Right renal pelvis (tissue), 4 donors: ENCODE results near the gene PNPO. TPM values are rescaled to one million over a fixed set of nuclear protein-coding genes. Genes with fewer than 3 reads are reported as not detected.

Experiments
- DNase-seq, 4 donors: peaks; one replicate each; pipeline ENCODE4 v3.0.0-alpha.2; 2013; ENCODE audit warnings: low read depth in 4 of 4, low spot score in 3 of 4, missing footprints in 1 of 4
- polyA plus RNA-seq, 4 donors: library from polyadenylated mRNA; unstranded; fragments of 120-200 nt; gene quantifications; one replicate each; pipeline ENCODE4 v1.2.1, GENCODE V29; 2013; ENCODE audit not compliant: insufficient read length in 4 of 4

The PNPO gene
- 10 to 100 TPM; 21.1 to 22.6 (median 22.2) TPM for polyA plus RNA-seq

- peak; percentile 74 to 91 (median 87) for DNase-seq
Observed at GRCh38 chr17:47941246-47942095, at the start of gene PNPO. PNPO (plus strand) TSS chr17:47941571; CDS start chr17:47941676, 105 bp downstream.

- no peak for DNase-seq
Observed at GRCh38 chr17:47894498-47895346, 46.6 kb upstream of the PNPO start.

GRCh38 chr17:47895347-47895855 is 46.0 kb upstream of the PNPO start:
- DNase-seq: no peak

DNA sequence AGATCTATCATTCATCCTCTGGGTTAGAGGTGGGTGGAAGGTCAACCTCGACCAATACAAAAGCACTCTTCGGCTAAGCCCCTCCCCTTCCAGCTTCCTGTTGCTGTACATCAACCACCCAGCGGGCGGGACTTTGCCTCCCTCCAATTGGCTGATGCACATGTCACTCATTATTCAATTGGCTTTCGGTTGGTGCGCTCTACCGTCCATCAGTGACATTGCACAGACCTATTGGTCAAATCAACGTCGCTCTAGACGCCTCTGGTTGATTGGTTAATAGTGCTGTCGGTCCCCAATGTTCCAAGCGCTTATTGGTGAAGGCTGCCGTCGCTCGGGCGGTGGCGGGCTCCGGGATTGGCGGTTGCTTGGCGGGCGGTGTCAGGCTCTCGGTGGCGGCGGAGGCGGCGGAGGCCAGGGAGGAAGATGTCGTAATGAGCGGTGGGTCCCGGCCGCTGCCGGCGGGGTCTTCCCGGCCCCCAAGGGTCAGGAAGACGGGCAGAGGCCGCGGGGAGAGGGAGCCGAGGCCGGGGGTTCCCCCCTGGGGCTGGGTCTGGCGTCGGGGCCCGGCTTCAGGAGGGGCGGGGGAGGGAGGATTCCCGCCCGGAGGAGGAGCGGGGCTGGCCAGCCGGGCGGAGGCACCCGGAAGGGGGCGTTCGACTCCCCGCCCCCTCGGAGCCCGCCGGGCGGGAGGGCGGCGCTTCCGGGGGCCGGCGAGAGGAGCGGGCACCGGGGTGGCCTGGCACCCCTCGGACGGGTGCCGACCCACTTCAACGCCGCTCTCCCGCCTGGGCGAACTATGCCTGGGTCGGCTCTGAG is 45.3 kb upstream of the PNPO start, which contains the start of gene SP2:
Gene SP2 (plus strand): TSS at position 381 of the 816 bp plus-strand sequence. CDS start 51 bp downstream, at position 432.
- DNase-seq: peak; percentile 100

DNA sequence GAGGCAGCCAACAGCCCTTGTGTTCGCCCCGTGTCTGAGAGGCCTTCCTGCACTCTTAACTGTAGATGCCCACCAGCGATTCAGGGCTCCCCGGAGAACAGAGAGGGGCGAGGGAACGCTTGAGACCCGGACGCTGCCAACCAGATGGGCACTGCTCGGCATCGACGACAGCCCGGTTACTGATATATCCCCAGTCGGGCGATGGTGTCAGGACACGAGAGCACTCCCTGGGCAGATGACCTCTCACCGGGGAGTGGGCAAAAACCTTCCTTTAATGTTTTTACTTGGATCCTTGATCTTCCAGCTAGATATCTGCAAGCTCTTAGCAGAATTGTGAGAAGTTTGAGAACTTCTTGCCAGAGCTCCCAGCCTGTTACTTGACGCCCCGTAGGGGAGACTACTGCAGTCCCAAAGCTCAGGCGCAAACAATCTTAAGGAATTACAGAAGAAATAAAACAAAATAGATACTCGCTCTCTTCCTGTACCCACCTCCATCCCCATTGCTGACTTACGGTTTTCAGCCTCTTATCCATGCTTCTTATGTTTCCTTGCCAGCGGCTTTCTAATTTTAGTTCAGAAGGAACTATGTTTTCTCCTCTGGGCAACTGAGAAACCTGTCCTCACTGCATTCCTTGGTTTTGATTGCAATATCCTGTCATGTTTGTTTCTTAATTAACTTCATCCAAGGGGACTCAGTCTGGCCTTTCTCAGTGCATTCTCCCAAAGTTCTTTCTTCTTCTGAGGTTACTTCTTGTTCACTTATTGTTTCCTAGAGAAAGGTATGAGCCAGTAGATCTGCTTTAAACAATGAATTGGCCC is 44.5 kb upstream of the PNPO start:
- no peak for DNase-seq

DNA sequence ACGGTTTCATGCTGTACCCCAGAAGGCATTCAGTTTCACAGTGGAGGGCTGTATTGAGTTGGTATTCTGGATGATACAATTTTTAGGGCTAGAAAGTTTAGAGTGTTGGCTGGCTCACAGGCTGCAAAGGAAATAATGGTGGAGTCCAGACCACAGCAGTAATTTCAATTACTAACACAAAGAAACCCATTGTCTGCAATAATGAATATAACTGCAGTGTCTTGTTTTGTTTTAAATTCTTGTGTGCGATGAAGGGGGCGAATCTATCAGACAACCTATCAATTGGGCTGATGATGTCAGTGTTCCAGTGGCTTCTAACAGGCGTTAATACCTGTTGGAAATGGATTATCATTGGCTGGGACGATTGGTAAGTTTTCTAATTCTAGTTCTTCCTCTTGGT is 43.8 kb upstream of the PNPO start:
- DNase-seq: no peak

DNA sequence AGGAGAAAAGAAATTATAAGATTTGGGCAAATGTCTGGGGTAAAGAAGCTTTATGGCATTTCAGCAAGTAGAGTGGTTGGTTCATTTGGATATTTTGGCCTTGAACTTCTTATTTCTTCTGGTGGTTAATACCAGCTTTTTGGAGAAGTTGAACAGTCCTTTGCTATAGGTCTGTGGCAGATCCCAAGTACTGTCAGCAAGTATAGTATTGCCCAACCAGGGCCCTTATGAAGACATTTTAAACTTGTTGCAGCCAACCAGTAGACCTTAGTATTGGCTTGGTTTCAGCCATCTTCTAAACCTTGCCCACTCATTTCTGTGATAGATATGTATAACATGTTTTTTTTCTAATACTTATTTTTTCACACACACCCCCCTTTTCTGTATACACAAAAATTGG is 43.1 kb upstream of the PNPO start:
- no peak for DNase-seq

DNA sequence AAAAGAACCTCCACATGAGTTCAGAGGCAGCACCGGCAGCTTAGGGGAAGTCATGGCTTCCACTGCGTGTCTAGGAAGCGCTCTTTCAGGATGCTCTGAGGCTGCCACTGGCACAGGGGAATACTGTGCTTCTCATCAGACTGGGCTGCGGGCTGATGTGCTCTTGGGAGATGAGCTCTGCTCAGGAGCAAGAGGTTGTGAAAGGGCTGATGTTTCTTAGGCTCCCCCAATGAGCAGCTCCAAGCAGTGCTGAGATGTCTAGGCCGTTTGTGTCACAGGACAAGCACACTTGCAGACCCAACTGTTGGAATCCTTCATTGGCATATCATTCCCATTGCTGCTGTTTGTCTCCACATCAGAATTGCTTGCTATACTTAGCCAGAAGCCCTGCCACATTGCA is 41.7 kb upstream of the PNPO start:
- no peak for DNase-seq

- no peak for DNase-seq
Observed at GRCh38 chr17:47901423-47901822, 39.9 kb upstream of the PNPO start.

GRCh38 chr17:47902039-47902744 is 39.2 kb upstream of the PNPO start:
- DNase-seq: no peak

GRCh38 chr17:47905221-47905733 is 36.1 kb upstream of the PNPO start:
- DNase-seq: no peak

DNA sequence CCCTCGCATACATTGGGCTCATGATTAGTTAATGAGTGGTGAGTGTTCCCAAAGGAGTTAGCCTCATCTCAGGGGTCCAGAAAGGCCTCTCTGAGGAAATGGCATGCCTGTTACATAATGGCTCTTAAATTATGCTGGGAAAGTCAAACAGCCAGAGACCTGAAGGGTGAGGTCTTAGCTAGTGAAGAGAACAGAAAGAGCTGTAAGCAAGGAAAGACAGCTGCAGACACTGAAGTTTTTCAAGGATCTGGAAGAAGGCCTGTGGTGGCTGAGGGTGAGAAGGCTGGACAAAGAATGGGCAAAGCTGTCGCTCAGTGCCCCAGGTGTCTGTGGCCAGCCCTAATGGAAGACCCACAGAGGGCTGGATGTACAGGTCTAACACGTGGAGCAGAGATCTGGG is 34.9 kb upstream of the PNPO start:
- no peak for DNase-seq

DNA sequence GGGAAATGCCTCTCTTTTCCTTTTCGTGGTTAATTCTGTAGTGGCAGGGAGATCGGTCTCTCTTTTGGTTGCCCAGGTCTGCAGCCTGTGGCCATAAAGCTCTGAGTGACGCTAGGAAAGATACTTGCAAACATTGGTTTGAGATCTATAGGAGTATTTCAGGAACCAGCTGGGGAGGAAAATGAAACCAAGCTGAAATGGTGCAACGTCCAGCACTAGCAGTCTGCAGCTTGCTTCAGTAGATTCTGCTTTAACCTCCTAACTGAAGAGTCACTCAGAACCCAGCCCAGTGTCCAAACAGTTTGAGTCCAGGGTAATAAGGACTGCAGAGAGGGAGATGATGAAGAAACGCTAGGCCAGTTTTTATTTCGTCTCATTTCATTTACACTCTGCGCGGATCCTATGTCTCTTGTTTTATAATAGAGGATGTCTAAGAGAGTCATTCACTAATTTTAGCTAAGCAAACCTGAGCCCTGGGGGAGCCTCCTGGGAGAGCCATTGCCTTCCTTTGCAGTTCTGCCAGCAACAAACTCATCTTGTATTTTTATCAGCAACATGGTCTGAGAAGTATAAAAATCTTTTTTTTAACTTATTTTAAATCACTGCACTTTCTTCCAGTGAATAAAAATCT is 33.3 kb upstream of the PNPO start:
- no peak for DNase-seq

- no peak for DNase-seq
Observed at GRCh38 chr17:47913050-47913449, 28.3 kb upstream of the PNPO start.

DNA sequence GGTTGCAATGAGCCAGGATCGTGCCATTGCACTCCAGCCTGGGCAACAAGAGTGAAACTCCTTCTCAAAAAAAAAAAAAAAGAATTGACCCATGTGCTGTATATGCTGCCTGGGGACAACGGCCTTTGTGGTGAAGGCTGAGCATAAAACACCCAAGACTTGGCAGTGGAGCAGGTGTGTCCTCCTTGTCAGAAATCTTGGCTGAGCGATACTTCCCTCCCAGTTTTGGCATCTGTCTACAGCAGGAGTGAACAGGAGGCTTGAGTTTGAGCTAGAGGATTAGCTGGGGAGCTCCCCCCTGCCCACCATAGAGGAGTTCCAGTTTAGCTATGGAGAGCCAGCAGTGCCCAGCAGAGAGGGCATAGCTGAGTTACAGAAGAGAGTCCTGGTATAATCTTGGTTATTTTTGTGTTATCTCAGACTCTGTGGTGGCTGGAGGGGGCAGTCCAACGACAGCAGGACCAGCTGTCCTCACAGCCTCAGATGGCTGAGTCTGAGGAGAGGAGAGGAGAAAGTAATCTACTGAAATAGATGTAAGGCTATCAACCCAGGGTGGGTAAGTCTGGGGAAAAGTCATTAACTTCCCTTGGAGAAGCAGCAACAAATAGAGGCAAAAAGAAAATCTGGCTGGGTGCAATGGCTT is 26.9 kb upstream of the PNPO start:
- no peak for DNase-seq

- DNase-seq: no peak
Observed at GRCh38 chr17:47915776-47916398, 25.5 kb upstream of the PNPO start.

DNA sequence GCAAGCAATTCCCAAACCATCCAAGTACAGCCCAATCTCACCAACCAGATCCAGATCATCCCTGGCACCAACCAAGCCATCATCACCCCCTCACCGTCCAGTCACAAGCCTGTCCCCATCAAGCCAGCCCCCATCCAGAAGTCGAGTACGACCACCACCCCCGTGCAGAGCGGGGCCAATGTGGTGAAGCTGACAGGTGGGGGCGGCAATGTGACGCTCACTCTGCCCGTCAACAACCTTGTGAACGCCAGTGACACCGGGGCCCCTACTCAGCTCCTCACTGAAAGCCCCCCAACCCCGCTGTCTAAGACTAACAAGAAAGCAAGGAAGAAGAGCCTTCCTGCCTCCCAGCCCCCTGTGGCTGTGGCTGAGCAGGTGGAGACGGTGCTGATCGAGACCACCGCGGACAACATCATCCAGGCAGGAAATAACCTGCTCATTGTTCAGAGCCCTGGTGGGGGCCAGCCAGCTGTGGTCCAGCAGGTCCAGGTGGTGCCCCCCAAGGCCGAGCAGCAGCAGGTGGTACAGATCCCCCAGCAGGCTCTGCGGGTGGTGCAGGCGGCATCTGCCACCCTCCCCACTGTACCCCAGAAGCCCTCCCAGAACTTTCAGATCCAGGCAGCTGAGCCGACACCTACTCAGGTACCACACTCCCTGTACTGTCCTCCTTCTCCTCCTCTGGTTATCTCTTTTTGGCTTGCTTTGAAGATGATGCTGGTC is 24.7 kb upstream of the PNPO start:
- DNase-seq: no peak
